ENCODE data around the gene HTR1D.

Gene HTR1D

DNA sequence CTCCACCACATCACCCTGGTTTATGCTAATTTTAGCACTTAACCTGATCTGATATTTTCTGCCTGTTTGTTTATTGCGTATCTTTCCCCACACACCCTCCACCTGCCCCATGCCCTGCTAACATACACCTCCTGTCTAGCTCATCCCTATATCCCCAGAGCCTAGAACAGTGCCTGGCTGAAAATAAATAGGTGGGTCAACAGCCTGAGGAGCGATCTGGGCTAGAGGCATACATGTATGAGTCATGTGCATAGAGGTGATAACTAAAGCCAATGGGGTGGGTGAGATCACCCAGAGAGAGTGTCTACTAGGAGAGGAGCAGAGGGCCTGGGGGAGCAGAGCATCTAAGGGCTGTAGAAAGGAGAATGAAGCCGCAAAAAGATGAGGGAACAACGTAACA, 2.7 kb downstream of the HTR1D start:
- Histone ChIP-seq H3K4me1 (ENCODE audit: control insufficient read depth in 1 of 2, insufficient read depth in 2 of 2, low read length in 2 of 2) (no peaks in the 10 kb centered on the region), H2AK5ac (ENCODE audit: low read length) (no peak overlapping the region), H3K14ac (ENCODE audit: low read length) (no peak overlapping the region), H3K4me2 (ENCODE audit: low read length) (no peak overlapping the region), H3K27ac (ENCODE audit: low read depth, low read length) (no peak overlapping the region), H2BK12ac (ENCODE audit: low read length) (no peak overlapping the region), H2AFZ (ENCODE audit: insufficient read depth, low read length, poor library complexity) (no peak overlapping the region), H3K4me3 (ENCODE audit: low read depth, low read length) (no peak overlapping the region), H3K18ac (ENCODE audit: low read length) (no peak overlapping the region), H4K12ac (ENCODE audit: low read depth, low read length) (no peak overlapping the region), H4K8ac (ENCODE audit: low read depth, low read length) (no peak overlapping the region), H2BK120ac (ENCODE audit: insufficient read depth, low read length, poor library complexity) (no peak overlapping the region), H3K79me2 (ENCODE audit: control insufficient read depth, insufficient read depth, low read length, poor library complexity) (no peaks in the 10 kb centered on the region), H3K36me3 (ENCODE audit: control insufficient read depth in 1 of 2, insufficient read depth in 2 of 2, low read length in 2 of 2) (no peaks in the 10 kb centered on the region), H4K91ac (ENCODE audit: low read depth, low read length) (no peak overlapping the region), H2BK5ac (ENCODE audit: low read depth, low read length, poor library complexity) (no peak overlapping the region), H3K27me3 (ENCODE audit: insufficient read depth, low read length) (peaks cover 12% of the 10 kb centered on the region), H3K9ac (ENCODE audit: low read length) (no peak overlapping the region), H3K79me1 (ENCODE audit: low read length) (peaks cover 2% of the 10 kb centered on the region), H3K9me3 (ENCODE audit: insufficient read depth, low read depth, low read length) (peaks cover 2% of the 10 kb centered on the region), H3K4ac (ENCODE audit: low read depth, low read length) (no peak overlapping the region), H3K23ac (ENCODE audit: low read length) (no peak overlapping the region)
- whole genome bisulfite sequencing (ENCODE audit: extremely low coverage, insufficient coverage, insufficient read length) = no CpG with 5 or more reads among the region's 4 CpGs
- no peak for DNase-seq

DNA sequence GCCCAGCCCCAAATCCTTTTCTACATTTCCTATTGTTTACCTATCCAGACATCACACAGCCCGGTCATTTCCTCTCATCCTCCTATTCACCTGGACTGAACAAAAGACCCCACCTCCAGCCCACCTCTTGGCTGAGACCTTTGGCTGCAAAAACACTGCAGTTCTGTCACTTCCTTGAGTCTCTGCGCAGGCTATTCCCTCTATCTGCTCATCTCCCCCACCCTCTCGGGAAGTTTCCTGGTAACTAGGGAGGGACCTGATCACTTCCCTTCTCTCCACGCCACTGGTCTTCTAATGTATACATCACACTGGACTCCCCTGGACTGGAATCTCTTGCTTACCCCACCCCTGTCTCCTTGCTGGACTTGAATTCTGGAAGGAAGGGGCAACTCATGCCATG, 5.3 kb downstream of the HTR1D start:
- no peaks in the 10 kb centered on the region for H3K9me3 ChIP-seq (ENCODE audit: insufficient read depth, low read depth, low read length)
- no peak overlapping the region for H3K4me2 ChIP-seq (ENCODE audit: low read length)
- H3K9ac ChIP-seq (ENCODE audit: low read length) = no peak overlapping the region
- H3K27ac ChIP-seq (ENCODE audit: low read depth, low read length) = no peak overlapping the region
- no peak overlapping the region for H2BK120ac ChIP-seq (ENCODE audit: insufficient read depth, low read length, poor library complexity)
- H2AK5ac ChIP-seq (ENCODE audit: low read length) = no peak overlapping the region
- no peak overlapping the region for H2BK12ac ChIP-seq (ENCODE audit: low read length)
- H4K91ac ChIP-seq (ENCODE audit: low read depth, low read length) = no peak overlapping the region
- no peak overlapping the region for H2BK5ac ChIP-seq (ENCODE audit: low read depth, low read length, poor library complexity)
- no peak overlapping the region for H4K12ac ChIP-seq (ENCODE audit: low read depth, low read length)
- WGBS (ENCODE audit: extremely low coverage, insufficient coverage, insufficient read length) = no CpG with 5 or more reads among the region's 4 CpGs
- no peak overlapping the region for H3K18ac ChIP-seq (ENCODE audit: low read length)
- no peak overlapping the region for H4K8ac ChIP-seq (ENCODE audit: low read depth, low read length)
- H3K36me3 ChIP-seq (ENCODE audit: control insufficient read depth in 1 of 2, insufficient read depth in 2 of 2, low read length in 2 of 2) = no peaks in the 10 kb centered on the region
- no peak for DNase-seq
- no peak overlapping the region for H3K14ac ChIP-seq (ENCODE audit: low read length)
- peaks cover 2% of the 10 kb centered on the region for H3K79me1 ChIP-seq (ENCODE audit: low read length)
- H3K79me2 ChIP-seq (ENCODE audit: control insufficient read depth, insufficient read depth, low read length, poor library complexity) = no peaks in the 10 kb centered on the region
- H3K4ac ChIP-seq (ENCODE audit: low read depth, low read length) = no peak overlapping the region
- no peak overlapping the region for H2AFZ ChIP-seq (ENCODE audit: insufficient read depth, low read length, poor library complexity)
- peaks cover 0 to 1% of the 10 kb centered on the region in 2 experiments for H3K4me1 ChIP-seq (ENCODE audit: control insufficient read depth in 1 of 2, insufficient read depth in 2 of 2, low read length in 2 of 2)
- no peak overlapping the region for H3K23ac ChIP-seq (ENCODE audit: low read length)
- peaks cover 6% of the 10 kb centered on the region for H3K27me3 ChIP-seq (ENCODE audit: insufficient read depth, low read length)
- H3K4me3 ChIP-seq (ENCODE audit: low read depth, low read length) = no peak overlapping the region

DNA sequence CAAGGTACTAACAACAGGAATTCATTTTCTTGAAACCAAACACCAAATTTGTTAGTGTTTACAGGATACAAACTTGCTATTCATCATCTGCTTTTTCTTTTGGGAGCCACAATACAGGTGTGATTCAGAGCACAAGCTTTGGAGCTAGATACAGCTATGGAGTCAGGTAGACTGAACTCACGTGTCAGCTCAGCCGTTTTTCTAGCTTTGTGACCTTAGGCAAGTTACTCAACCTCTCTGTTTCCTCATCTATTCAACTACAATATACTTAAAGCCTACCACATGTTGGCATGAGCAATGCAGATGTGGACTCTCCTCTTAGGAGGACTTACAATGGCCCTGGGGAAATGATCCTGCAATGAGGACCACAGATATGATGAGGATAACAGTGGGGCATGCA, 6.3 kb downstream of the HTR1D start:
- Histone ChIP-seq H2BK120ac (ENCODE audit: insufficient read depth, low read length, poor library complexity) (no peak overlapping the region), H3K9ac (ENCODE audit: low read length) (no peak overlapping the region), H3K4me3 (ENCODE audit: low read depth, low read length) (no peak overlapping the region), H4K91ac (ENCODE audit: low read depth, low read length) (no peak overlapping the region), H3K14ac (ENCODE audit: low read length) (no peak overlapping the region), H4K12ac (ENCODE audit: low read depth, low read length) (no peak overlapping the region), H2AK5ac (ENCODE audit: low read length) (no peak overlapping the region), H3K79me1 (ENCODE audit: low read length) (peaks cover 2% of the 10 kb centered on the region), H3K4me2 (ENCODE audit: low read length) (no peak overlapping the region), H3K36me3 (ENCODE audit: control insufficient read depth in 1 of 2, insufficient read depth in 2 of 2, low read length in 2 of 2) (no peaks in the 10 kb centered on the region), H4K8ac (ENCODE audit: low read depth, low read length) (no peak overlapping the region), H2BK5ac (ENCODE audit: low read depth, low read length, poor library complexity) (no peak overlapping the region), H3K4ac (ENCODE audit: low read depth, low read length) (no peak overlapping the region), H3K4me1 (ENCODE audit: control insufficient read depth in 1 of 2, insufficient read depth in 2 of 2, low read length in 2 of 2) (peaks cover 1 to 4% of the 10 kb centered on the region in 2 experiments), H3K27ac (ENCODE audit: low read depth, low read length) (no peak overlapping the region), H3K27me3 (ENCODE audit: insufficient read depth, low read length) (no peaks in the 10 kb centered on the region), H3K79me2 (ENCODE audit: control insufficient read depth, insufficient read depth, low read length, poor library complexity) (no peaks in the 10 kb centered on the region), H3K9me3 (ENCODE audit: insufficient read depth, low read depth, low read length) (no peaks in the 10 kb centered on the region), H3K23ac (ENCODE audit: low read length) (no peak overlapping the region), H2AFZ (ENCODE audit: insufficient read depth, low read length, poor library complexity) (no peak overlapping the region), H3K18ac (ENCODE audit: low read length) (no peak overlapping the region), H2BK12ac (ENCODE audit: low read length) (no peak overlapping the region)
- no CpG with 5 or more reads among the region's 2 CpGs for WGBS (ENCODE audit: extremely low coverage, insufficient coverage, insufficient read length)
- DNase-seq = no peak

DNA sequence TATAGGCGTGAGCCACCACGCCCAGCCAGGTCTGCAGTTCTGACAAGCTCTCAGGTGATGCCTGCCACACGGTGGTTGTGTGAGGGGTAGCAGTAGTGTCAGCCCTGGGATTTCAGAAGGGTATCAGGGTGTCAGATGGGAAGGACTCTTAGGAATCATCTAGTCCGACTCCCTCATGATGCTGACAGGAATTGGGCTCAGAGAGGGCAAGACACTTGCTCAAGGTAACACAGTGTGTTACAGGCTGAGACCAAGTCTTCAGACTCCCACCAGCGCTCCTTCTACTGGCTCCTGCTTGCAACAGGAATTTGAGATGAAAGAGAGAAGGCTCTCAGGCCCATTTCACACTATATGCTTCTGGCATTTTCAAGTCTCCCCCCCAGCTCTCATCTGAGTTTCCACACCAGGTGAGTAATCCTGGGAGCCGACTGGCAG, 6.9 kb downstream of the HTR1D start:
- H3K4ac ChIP-seq (ENCODE audit: low read depth, low read length) = no peak overlapping the region
- H2BK12ac ChIP-seq (ENCODE audit: low read length) = no peak overlapping the region
- no peak overlapping the region for H2AK5ac ChIP-seq (ENCODE audit: low read length)
- H3K27ac ChIP-seq (ENCODE audit: low read depth, low read length) = no peak overlapping the region
- H3K4me3 ChIP-seq (ENCODE audit: low read depth, low read length) = no peak overlapping the region
- no peak overlapping the region for H2BK120ac ChIP-seq (ENCODE audit: insufficient read depth, low read length, poor library complexity)
- no peak overlapping the region for H3K4me2 ChIP-seq (ENCODE audit: low read length)
- no peak overlapping the region for H4K8ac ChIP-seq (ENCODE audit: low read depth, low read length)
- H3K79me1 ChIP-seq (ENCODE audit: low read length) = peaks cover 2% of the 10 kb centered on the region
- H3K27me3 ChIP-seq (ENCODE audit: insufficient read depth, low read length) = no peaks in the 10 kb centered on the region
- DNase-seq = no peak
- H3K4me1 ChIP-seq (ENCODE audit: control insufficient read depth in 1 of 2, insufficient read depth in 2 of 2, low read length in 2 of 2) = peaks cover 1 to 4% of the 10 kb centered on the region in 2 experiments
- no peak overlapping the region for H4K12ac ChIP-seq (ENCODE audit: low read depth, low read length)
- no peak overlapping the region for H2BK5ac ChIP-seq (ENCODE audit: low read depth, low read length, poor library complexity)
- no peak overlapping the region for H3K18ac ChIP-seq (ENCODE audit: low read length)
- no peak overlapping the region for H3K9ac ChIP-seq (ENCODE audit: low read length)
- no peak overlapping the region for H2AFZ ChIP-seq (ENCODE audit: insufficient read depth, low read length, poor library complexity)
- no peaks in the 10 kb centered on the region for H3K79me2 ChIP-seq (ENCODE audit: control insufficient read depth, insufficient read depth, low read length, poor library complexity)
- H3K9me3 ChIP-seq (ENCODE audit: insufficient read depth, low read depth, low read length) = no peaks in the 10 kb centered on the region
- H4K91ac ChIP-seq (ENCODE audit: low read depth, low read length) = no peak overlapping the region
- WGBS (ENCODE audit: extremely low coverage, insufficient coverage, insufficient read length) = no CpG with 5 or more reads among the region's 6 CpGs
- no peak overlapping the region for H3K14ac ChIP-seq (ENCODE audit: low read length)
- H3K23ac ChIP-seq (ENCODE audit: low read length) = no peak overlapping the region
- H3K36me3 ChIP-seq (ENCODE audit: control insufficient read depth in 1 of 2, insufficient read depth in 2 of 2, low read length in 2 of 2) = no peaks in the 10 kb centered on the region

Data from trophoblast cell (in vitro differentiated cells and primary cell).